CD4-positive, alpha-beta T cell (primary cell): ENCODE measurements around the gene PATJ. TPM values are rescaled to one million over a fixed set of nuclear protein-coding genes. Genes with fewer than 3 reads are reported as not detected.

Experiments used
- ATAC-seq: fragments of 200-7000 bp; cut with Tn5 transposase; one replicate; pipeline ENCODE4 v1.10.0; 2022; ENCODE audit warnings: mild to moderate bottlenecking; ENCODE audit not compliant: poor library complexity
- CTCF ChIA-PET: fragments of 350-600 bp; sonication (Branson Sonifier 250); formaldehyde crosslinking; loops from one replicate; lab custom pipeline; 2021; ENCODE audit warnings: antibody characterized with exemption, inconsistent platforms; lab: Charles Lee
- POLR2A ChIA-PET: fragments of 350-600 bp; sonication (Branson Sonifier 250); formaldehyde crosslinking; loops from one replicate; lab custom pipeline; 2021; ENCODE audit warnings: antibody characterized with exemption, inconsistent platforms; lab: Charles Lee
- DNase-seq, 14 experiments: peaks; one replicate each; pipeline ENCODE4 v3.0.0-alpha.2; 2013 to 2020; ENCODE audit warnings: mixed read lengths in 2 of 14
- H3K27ac ChIP-seq, 2 donors: one replicate each; pipeline versions ENCODE4 v1.5.1 to v1.7.0; 2013; ENCODE audit warnings: low read length in 2 of 2, low read depth in 1 of 2, mild to moderate bottlenecking in 1 of 2
- H3K27me3 ChIP-seq, 2 experiments: 1 replicate in 1 of 2; 2 replicates in 1 of 2; pipeline versions ENCODE4 v1.6.1 to v1.7.0; 2013; ENCODE audit warnings: low read length in 2 of 2, control low read depth in 1 of 2, mild to moderate bottlenecking in 1 of 2, moderate library complexity in 1 of 2; ENCODE audit not compliant: insufficient read depth in 2 of 2, control insufficient read depth in 1 of 2
- H3K36me3 ChIP-seq: one replicate; pipeline ENCODE4 v1.6.1; 2013; ENCODE audit warnings: low read length, control low read depth; ENCODE audit not compliant: insufficient read depth
- H3K4me1 ChIP-seq: one replicate; pipeline ENCODE4 v1.6.1; 2013; ENCODE audit warnings: low read length, control low read depth; ENCODE audit not compliant: insufficient read depth
- H3K4me3 ChIP-seq: one replicate; pipeline ENCODE4 v1.5.1; 2013; ENCODE audit warnings: mild to moderate bottlenecking, low read length, moderate library complexity
- H3K9me3 ChIP-seq, 2 experiments: 1 replicate in 1 of 2; 2 replicates in 1 of 2; pipeline versions ENCODE4 v1.6.1 to v1.7.0; 2013; ENCODE audit warnings: low read length in 2 of 2, mild to moderate bottlenecking in 2 of 2, control low read depth in 1 of 2, moderate library complexity in 1 of 2; ENCODE audit not compliant: control insufficient read depth in 1 of 2, insufficient read depth in 1 of 2
- H3K27ac Mint-ChIP-seq: one replicate; pipeline ENCODE4 v1.8.0; 2020; ENCODE audit warnings: mixed read lengths
- H3K27me3 Mint-ChIP-seq: one replicate; pipeline ENCODE4 v1.8.0; 2021; ENCODE audit warnings: mixed read lengths
- H3K36me3 Mint-ChIP-seq: one replicate; pipeline ENCODE4 v1.8.0; 2021; ENCODE audit warnings: low read depth, mixed read lengths
- H3K4me1 Mint-ChIP-seq: one replicate; pipeline ENCODE4 v1.8.0; 2021; ENCODE audit warnings: low read depth, mixed read lengths
- H3K4me3 Mint-ChIP-seq: one replicate; pipeline ENCODE4 v1.8.0; 2020; ENCODE audit warnings: mild to moderate bottlenecking, mixed read lengths
- H3K9me3 Mint-ChIP-seq: one replicate; pipeline ENCODE4 v1.8.0; 2020; ENCODE audit warnings: mixed read lengths
- intact Hi-C, 2 experiments: fragments of 100-400 bp; cut with DNase I in 1 of 2; cut with micrococcal nuclease in 1 of 2; formaldehyde crosslinking; loops; one replicate each; pipeline versions ENCODE4 v1.15.1 to v1.9.0; 2023 to 2025; cut with DNase I, micrococcal nuclease
- total RNA-seq, 174 experiments: library from RNA in 2 of 174; stranded (reverse) in 2 of 174; gene quantifications; one replicate each; pipeline ENCODE4 v1.2.3 and lab custom pipeline; 2021 to 2026
- TF ChIP-seq, protein P1 (sequence below): fragments of 200-600 bp; IDR thresholded peaks from one replicate; pipeline ENCODE4 v1.8.0; 2022; ENCODE audit warnings: antibody characterized with exemption, mild to moderate bottlenecking

PATJ gene
- total RNA-seq, 2 experiments from 2014 or later, result 50.4 to 54.1 TPM

DNA sequence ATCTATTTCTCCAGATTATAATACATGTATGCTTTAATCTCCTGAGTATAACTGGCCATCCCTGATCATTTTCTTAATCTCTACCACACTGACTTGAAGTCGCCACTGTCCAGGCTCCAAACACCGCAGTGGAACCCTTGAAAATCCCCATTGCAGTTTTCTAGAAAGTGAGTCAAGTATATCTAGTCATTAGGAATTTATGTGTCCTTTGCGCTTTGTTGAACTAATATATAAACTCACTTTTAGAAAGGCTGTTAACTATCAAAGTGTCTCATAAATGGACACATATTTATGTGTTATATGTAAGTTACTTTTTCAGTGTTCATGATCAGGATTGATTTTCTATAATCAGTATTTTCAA lies 211.5 kb downstream of the PATJ start:
- no peaks in the 10 kb centered on the region for H3K9me3 Mint-ChIP-seq
- POLR2A ChIA-PET, result no interaction called here
- TF ChIP-seq, protein P1, sequence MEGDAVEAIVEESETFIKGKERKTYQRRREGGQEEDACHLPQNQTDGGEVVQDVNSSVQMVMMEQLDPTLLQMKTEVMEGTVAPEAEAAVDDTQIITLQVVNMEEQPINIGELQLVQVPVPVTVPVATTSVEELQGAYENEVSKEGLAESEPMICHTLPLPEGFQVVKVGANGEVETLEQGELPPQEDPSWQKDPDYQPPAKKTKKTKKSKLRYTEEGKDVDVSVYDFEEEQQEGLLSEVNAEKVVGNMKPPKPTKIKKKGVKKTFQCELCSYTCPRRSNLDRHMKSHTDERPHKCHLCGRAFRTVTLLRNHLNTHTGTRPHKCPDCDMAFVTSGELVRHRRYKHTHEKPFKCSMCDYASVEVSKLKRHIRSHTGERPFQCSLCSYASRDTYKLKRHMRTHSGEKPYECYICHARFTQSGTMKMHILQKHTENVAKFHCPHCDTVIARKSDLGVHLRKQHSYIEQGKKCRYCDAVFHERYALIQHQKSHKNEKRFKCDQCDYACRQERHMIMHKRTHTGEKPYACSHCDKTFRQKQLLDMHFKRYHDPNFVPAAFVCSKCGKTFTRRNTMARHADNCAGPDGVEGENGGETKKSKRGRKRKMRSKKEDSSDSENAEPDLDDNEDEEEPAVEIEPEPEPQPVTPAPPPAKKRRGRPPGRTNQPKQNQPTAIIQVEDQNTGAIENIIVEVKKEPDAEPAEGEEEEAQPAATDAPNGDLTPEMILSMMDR, result no peak
- DNase-seq, result no peak
- no peak overlapping the region for H3K4me3 Mint-ChIP-seq
- Histone ChIP-seq H3K4me1 (no peaks in the 10 kb centered on the region), H3K4me3 (no peak overlapping the region), H3K36me3 (no peaks in the 10 kb centered on the region), H3K27me3 (no peaks in the 10 kb centered on the region), H3K27ac (no peak overlapping the region), H3K9me3 (no peaks in the 10 kb centered on the region)
- CTCF ChIA-PET, result no interaction called here
- H3K4me1 Mint-ChIP-seq, result no peaks in the 10 kb centered on the region
- intact Hi-C loops, result no loop called here
- peaks cover 12% of the 10 kb centered on the region for H3K36me3 Mint-ChIP-seq
- no peak overlapping the region for H3K27ac Mint-ChIP-seq
- ATAC-seq, result no peak
- H3K27me3 Mint-ChIP-seq, result no peaks in the 10 kb centered on the region

GRCh38 chr1:61955261-61955660 lies 213.0 kb downstream of the PATJ start:
- Mint-ChIP-seq H3K27ac (no peak overlapping the region), H3K36me3 (peaks cover 15% of the 10 kb centered on the region), H3K4me3 (no peak overlapping the region), H3K9me3 (no peaks in the 10 kb centered on the region), H3K27me3 (no peaks in the 10 kb centered on the region), H3K4me1 (no peaks in the 10 kb centered on the region)
- no peaks in the 10 kb centered on the region for H3K27me3 ChIP-seq
- DNase-seq (no peak), ATAC-seq (no peak)
- H3K4me1 ChIP-seq, result no peaks in the 10 kb centered on the region
- H3K4me3 ChIP-seq, result no peak overlapping the region
- TF ChIP-seq, protein P1, result no peak
- intact Hi-C loops, result no loop called here
- ChIA-PET POLR2A (no interaction called here), CTCF (no interaction called here)
- H3K27ac ChIP-seq, result no peak overlapping the region
- no peaks in the 10 kb centered on the region for H3K36me3 ChIP-seq
- H3K9me3 ChIP-seq, result no peaks in the 10 kb centered on the region

GRCh38 chr1:61956016-61956645 lies 213.9 kb downstream of the PATJ start:
- Mint-ChIP-seq H3K4me3 (no peak overlapping the region), H3K27me3 (no peaks in the 10 kb centered on the region), H3K27ac (no peak overlapping the region), H3K36me3 (peaks cover 18% of the 10 kb centered on the region), H3K9me3 (no peaks in the 10 kb centered on the region), H3K4me1 (no peaks in the 10 kb centered on the region)
- ATAC-seq (no peak), DNase-seq (no peak)
- TF ChIP-seq, protein P1, result no peak
- Histone ChIP-seq H3K9me3 (no peaks in the 10 kb centered on the region), H3K27me3 (no peaks in the 10 kb centered on the region), H3K4me1 (no peaks in the 10 kb centered on the region), H3K36me3 (no peaks in the 10 kb centered on the region), H3K4me3 (no peak overlapping the region), H3K27ac (no peak overlapping the region)
- ChIA-PET CTCF (no interaction called here), POLR2A (no interaction called here)
- intact Hi-C loops, result no loop called here
